Fibroblast of lung (primary cell): ENCODE measurements around the gene OPALIN.

ENCODE experiments used
- CTCF ChIP-seq, 2 donors: IDR thresholded peaks in 1 of 2; conservative IDR thresholded peaks in 1 of 2; 1 replicate in 1 of 2; 2 replicates in 1 of 2; pipeline ENCODE4 v1.5.1; 2011 to 2012; ENCODE audit warnings: low read length in 2 of 2, control low read depth in 1 of 2, inconsistent platforms in 1 of 2, low read depth in 1 of 2, mild to moderate bottlenecking in 1 of 2
- EZH2 ChIP-seq: IDR thresholded peaks from 2 replicates; pipeline ENCODE4 v1.5.1; 2012; ENCODE audit warnings: low read length, control low read depth, mild to moderate bottlenecking; ENCODE audit errors: missing control alignments

GRCh38 chr10:96357038-96357620 is 1.7 kb downstream of the OPALIN start:
- no peak for TF ChIP-seq CTCF (conservative IDR thresholded peaks at IDR 0.05 in 1 of 2, IDR thresholded peaks at IDR 0.05 in 1 of 2; ENCODE audit: low read depth in 1 of 2, low read length in 2 of 2)
- TF ChIP-seq EZH2, result no peak
